OCI-LY7 (cell line): Measurements from ENCODE around the gene ELMO1. TPM values are rescaled to one million over a fixed set of nuclear protein-coding genes. Genes with fewer than 3 reads are reported as not detected.

Source experiments
- BruUV-seq: library from RNA; stranded (reverse); fragments of 400-500 nt; replicated peaks from 2 replicates; lab custom pipeline; 2021; lab: Mats Ljungman, UMichigan
- CTCF ChIA-PET: fragments of 300-600 bp; sonication (Branson Sonifier 250); formaldehyde crosslinking; loops from one replicate; lab custom pipeline; 2022; ENCODE audit warnings: antibody characterized with exemption; ENCODE audit not compliant: unreplicated experiment; lab: Charles Lee
- POLR2A ChIA-PET: fragments of 300-600 bp; sonication (Branson Sonifier 250); formaldehyde crosslinking; loops from one replicate; lab custom pipeline; 2022; ENCODE audit warnings: antibody characterized with exemption; lab: Charles Lee
- DNase-seq: peaks from one replicate; pipeline ENCODE4 v3.0.0-alpha.2; 2015; ENCODE audit warnings: low spot score
- H2AFZ ChIP-seq: fragments of 200-600 bp; sonication (generic), shearing (Covaris generic); 2 replicates; pipeline ENCODE4 v1.6.1; 2014; ENCODE audit warnings: mild to moderate bottlenecking, antibody characterized with exemption, low read length, moderate library complexity
- H3K27ac ChIP-seq: fragments of 200-600 bp; sonication (generic); 2 replicates; pipeline ENCODE4 v1.5.1; 2014; ENCODE audit warnings: mixed run types, low read depth, mild to moderate bottlenecking, moderate library complexity, low read length, inconsistent platforms; ENCODE audit not compliant: poor library complexity, severe bottlenecking
- H3K36me3 ChIP-seq: fragments of 200-600 bp; sonication (generic); 2 replicates; pipeline ENCODE4 v1.6.1; 2014; ENCODE audit warnings: mild to moderate bottlenecking, antibody characterized with exemption, low read length, moderate library complexity, mixed read lengths; ENCODE audit not compliant: insufficient read depth
- H3K4me1 ChIP-seq: fragments of 200-600 bp; sonication (generic); 2 replicates; pipeline ENCODE4 v1.5.1; 2014; ENCODE audit warnings: mild to moderate bottlenecking, low read length; ENCODE audit not compliant: insufficient read depth, poor library complexity, severe bottlenecking
- H3K4me2 ChIP-seq: fragments of 200-600 bp; sonication (generic); 2 replicates; pipeline ENCODE4 v1.6.1; 2014; ENCODE audit warnings: mild to moderate bottlenecking, low read length
- H3K4me3 ChIP-seq: fragments of 200-600 bp; sonication (generic); 2 replicates; pipeline ENCODE4 v1.5.1; 2014; ENCODE audit warnings: mild to moderate bottlenecking, low read depth, low read length; ENCODE audit not compliant: poor library complexity, severe bottlenecking
- H3K79me2 ChIP-seq: fragments of 200-600 bp; sonication (generic); 2 replicates; pipeline ENCODE4 v1.6.1; 2016; ENCODE audit warnings: low read depth, mild to moderate bottlenecking, low read length, moderate library complexity, mixed read lengths; ENCODE audit not compliant: insufficient read depth
- H3K9me2 ChIP-seq: fragments of 200-600 bp; sonication (generic); 2 replicates; pipeline ENCODE4 v1.6.1; 2016; ENCODE audit warnings: mild to moderate bottlenecking, low read length, mixed read lengths; ENCODE audit not compliant: insufficient read depth
- H3K9me3 ChIP-seq: fragments of 200-600 bp; sonication (generic); 2 replicates; pipeline ENCODE4 v1.6.1; 2014; ENCODE audit warnings: mild to moderate bottlenecking, mixed run types, low read length, mixed read lengths
- H4K20me1 ChIP-seq: fragments of 200-600 bp; sonication (generic); 2 replicates; pipeline ENCODE4 v1.6.1; 2014; ENCODE audit warnings: mild to moderate bottlenecking, antibody characterized with exemption, low read length, moderate library complexity, mixed read lengths; ENCODE audit not compliant: insufficient read depth
- CTCF ChIP-seq: fragments of 200-600 bp; sonication (generic); conservative IDR thresholded peaks from 2 replicates; pipeline ENCODE4 v1.5.1; 2014; ENCODE audit warnings: mild to moderate bottlenecking, antibody characterized with exemption, low read length, moderate library complexity, mixed read lengths
- EZH2phosphoT487 ChIP-seq: fragments of 200-600 bp; sonication (generic); IDR thresholded peaks from 2 replicates; pipeline ENCODE4 v1.6.1; 2018; ENCODE audit warnings: low read depth, borderline replicate concordance, mild to moderate bottlenecking, mixed run types, antibody characterized with exemption, low read length, moderate library complexity, mixed read lengths
- intact Hi-C: fragments of 100-400 bp; cut with micrococcal nuclease; formaldehyde crosslinking; loops from one replicate; pipeline ENCODE4 v1.10.0; 2022; ENCODE audit not compliant: unreplicated experiment
- total RNA-seq, 2 experiments: library from RNA; depleted of rRNA in 1 of 2; stranded (reverse); fragments of >200 nt in 1 of 2; shearing (Covaris generic) in 1 of 2; gene quantifications; 2 replicates each; pipeline ENCODE4 v1.2.3, GENCODE V29; 2014 to 2022

The ELMO1 gene
- total RNA-seq, 2 experiments from 2014 or later, result 101 to 103 TPM

- Histone ChIP-seq H3K79me2 (no peaks in the 10 kb centered on the region), H3K36me3 (peaks cover 63% of the 10 kb centered on the region), H3K4me3 (no peak overlapping the region), H3K4me1 (peaks cover 26% of the 10 kb centered on the region), H3K9me2 (no peaks in the 10 kb centered on the region), H3K4me2 (no peak overlapping the region), H2AFZ (no peak overlapping the region), H3K27ac (no peak overlapping the region), H4K20me1 (peaks cover 5% of the 10 kb centered on the region), H3K9me3 (no peaks in the 10 kb centered on the region)
- CTCF ChIA-PET, result no interaction called here
- BruUV-seq, result no TSS peak
- DNase-seq, result no peak
- POLR2A ChIA-PET, result no interaction called here
- TF ChIP-seq EZH2phosphoT487 (no peak), CTCF (no peak)
- intact Hi-C loops, result loop anchor here (5.0 kb wide), 1 partner anchor 210 kb away; no protein-coding TSS in a partner anchor
These were observed 251.6 kb downstream of the ELMO1 start for GRCh38 chr7:37197108-37197507.

GRCh38 chr7:37196676-37197075 is 252.0 kb downstream of the ELMO1 start:
- H2AFZ ChIP-seq, result no peak overlapping the region
- H3K9me3 ChIP-seq, result no peaks in the 10 kb centered on the region
- no peaks in the 10 kb centered on the region for H3K79me2 ChIP-seq
- H3K4me2 ChIP-seq, result no peak overlapping the region
- H3K4me1 ChIP-seq, result peaks cover 24% of the 10 kb centered on the region
- no peaks in the 10 kb centered on the region for H3K9me2 ChIP-seq
- intact Hi-C loops, result loop anchor here (5.0 kb wide), 1 partner anchor 209 kb away; no protein-coding TSS in a partner anchor
- peaks cover 60% of the 10 kb centered on the region for H3K36me3 ChIP-seq
- ChIA-PET POLR2A (no interaction called here), CTCF (no interaction called here)
- no peak overlapping the region for H3K4me3 ChIP-seq
- DNase-seq, result no peak
- no peak overlapping the region for H3K27ac ChIP-seq
- TF ChIP-seq CTCF (no peak), EZH2phosphoT487 (no peak)
- no TSS peak for BruUV-seq
- H4K20me1 ChIP-seq, result peaks cover 5% of the 10 kb centered on the region

GRCh38 chr7:37195388-37195787 is 253.3 kb downstream of the ELMO1 start:
- CTCF ChIA-PET, result no interaction called here
- intact Hi-C loops, result loop anchor here (5.0 kb wide), 1 partner anchor 208 kb away; no protein-coding TSS in a partner anchor
- no peak overlapping the region for H3K4me2 ChIP-seq
- POLR2A ChIA-PET, result interaction anchor here (0.6 kb wide), 1 partner anchor 60 kb away, joined by 4 read pairs; no protein-coding TSS in a partner anchor
- H4K20me1 ChIP-seq, result no peaks in the 10 kb centered on the region
- TF ChIP-seq CTCF, result no peak
- TF ChIP-seq EZH2phosphoT487, result no peak
- no peaks in the 10 kb centered on the region for H3K9me3 ChIP-seq
- H3K4me1 ChIP-seq, result peaks cover 11% of the 10 kb centered on the region
- H2AFZ ChIP-seq, result no peak overlapping the region
- no peak overlapping the region for H3K4me3 ChIP-seq
- H3K79me2 ChIP-seq, result no peaks in the 10 kb centered on the region
- DNase-seq, result no peak
- no peaks in the 10 kb centered on the region for H3K9me2 ChIP-seq
- H3K36me3 ChIP-seq, result peaks cover 56% of the 10 kb centered on the region
- no TSS peak for BruUV-seq
- H3K27ac ChIP-seq, result no peak overlapping the region
